GM21367 (cell line): ENCODE data around the gene SHQ1.
A peak's percentile ranks its signal among the peaks of the same experiment; 100 is the strongest.

Source experiments
- ATAC-seq: cut with Tn5 transposase; IDR thresholded peaks from one replicate; pipeline ENCODE4 v1.9.1; 2021; ENCODE audit not compliant: unreplicated experiment

The SHQ1 gene

DNA sequence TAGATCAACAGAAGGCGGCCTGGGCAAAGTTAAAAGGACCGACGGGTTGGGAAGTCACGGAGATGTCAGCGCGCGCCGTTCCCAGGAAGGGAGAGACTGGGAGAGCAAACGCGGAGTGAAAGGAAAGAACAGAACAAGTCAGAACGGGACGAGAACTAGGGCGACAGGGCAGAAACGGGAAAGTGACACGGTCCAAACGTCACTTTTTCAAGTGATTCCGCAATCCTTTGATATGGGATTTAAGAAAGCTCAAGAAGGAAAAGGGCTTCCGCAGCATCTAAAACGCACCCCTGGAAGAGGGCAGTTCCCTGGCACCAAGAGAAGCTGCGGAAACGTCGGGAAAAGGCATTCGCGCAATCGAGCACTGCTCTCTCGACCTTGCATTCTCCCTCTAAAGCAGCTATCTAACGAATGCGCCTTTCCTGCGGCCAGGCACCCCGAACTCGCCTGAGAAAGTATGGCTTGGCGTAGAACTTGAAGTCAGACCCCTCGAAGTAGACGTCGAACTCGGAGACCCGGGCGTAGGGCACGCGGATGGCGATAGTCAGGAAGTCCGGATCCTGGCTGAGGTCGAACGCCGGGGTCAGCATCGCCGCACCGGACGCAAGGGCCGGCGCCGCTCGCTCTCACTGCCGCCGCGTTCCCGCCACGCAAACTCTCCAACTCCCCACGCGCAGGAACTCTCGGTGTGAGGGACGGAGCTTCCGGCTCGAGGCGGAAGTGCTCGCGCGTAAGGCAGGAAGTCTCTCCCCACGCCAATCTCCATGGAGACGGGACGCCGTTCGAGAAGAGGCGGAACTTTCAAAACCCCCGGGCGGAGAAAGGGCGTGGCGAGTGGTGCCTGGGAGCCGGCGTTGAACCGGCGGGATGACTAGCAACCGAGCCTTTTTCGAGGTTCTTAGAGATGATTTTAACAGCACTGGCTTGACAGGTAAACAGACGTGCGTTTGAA lies at the start of gene SHQ1:
TSS of gene SHQ1 (minus strand) at position 695 of the 952 bp plus-strand sequence. CDS start at position 590, 105 bp downstream.
- peak; percentile 81 for ATAC-seq

DNA sequence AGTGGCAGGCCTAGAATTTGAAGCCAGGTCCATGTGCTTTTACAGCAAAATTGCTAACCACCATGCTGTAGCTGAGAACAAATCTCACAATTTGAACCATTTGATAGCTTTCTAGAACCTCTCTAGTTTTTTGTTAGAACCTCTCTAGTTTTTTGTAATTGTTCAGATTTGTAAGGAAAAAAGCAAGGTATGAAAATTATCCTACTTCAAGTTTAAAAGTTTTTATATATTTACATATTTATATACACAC lies 49.4 kb upstream of the SHQ1 start:
- no peak for ATAC-seq

DNA sequence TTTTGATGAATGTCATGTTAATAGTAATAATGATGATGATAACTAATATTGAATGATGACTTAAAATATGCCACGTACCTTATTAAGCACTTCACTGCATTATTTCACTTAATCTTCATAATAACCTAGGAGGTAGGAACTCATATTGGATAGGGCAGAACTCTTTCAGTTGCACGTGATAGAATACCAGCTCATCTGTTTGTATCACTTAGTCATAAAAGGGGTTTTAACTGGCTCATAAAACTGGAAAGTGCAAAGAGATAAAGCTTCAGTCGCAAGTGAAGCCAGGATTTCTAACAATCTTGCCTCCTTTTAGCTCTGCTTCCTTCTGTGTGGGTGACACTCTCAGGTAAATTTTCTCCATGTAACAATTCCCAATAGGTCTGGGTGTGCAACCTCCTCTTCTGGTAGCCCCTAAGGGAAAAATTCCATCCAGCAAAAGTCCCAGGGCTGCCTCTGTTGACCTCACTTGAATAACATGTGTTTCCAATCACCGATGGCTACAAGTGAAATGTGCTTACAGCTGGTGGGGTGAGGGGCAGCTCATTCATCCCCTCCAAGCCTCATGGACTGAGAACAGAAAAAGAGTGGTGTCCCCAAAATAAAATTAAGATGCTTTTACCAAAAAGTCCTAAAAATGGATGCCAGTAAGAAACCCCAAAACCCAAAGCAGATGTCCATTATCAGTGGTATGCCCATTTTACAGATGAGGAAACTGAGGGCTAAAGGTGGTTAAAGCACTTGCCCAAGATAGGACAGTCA lies 48.9 kb upstream of the SHQ1 start:
- ATAC-seq: no peak

DNA sequence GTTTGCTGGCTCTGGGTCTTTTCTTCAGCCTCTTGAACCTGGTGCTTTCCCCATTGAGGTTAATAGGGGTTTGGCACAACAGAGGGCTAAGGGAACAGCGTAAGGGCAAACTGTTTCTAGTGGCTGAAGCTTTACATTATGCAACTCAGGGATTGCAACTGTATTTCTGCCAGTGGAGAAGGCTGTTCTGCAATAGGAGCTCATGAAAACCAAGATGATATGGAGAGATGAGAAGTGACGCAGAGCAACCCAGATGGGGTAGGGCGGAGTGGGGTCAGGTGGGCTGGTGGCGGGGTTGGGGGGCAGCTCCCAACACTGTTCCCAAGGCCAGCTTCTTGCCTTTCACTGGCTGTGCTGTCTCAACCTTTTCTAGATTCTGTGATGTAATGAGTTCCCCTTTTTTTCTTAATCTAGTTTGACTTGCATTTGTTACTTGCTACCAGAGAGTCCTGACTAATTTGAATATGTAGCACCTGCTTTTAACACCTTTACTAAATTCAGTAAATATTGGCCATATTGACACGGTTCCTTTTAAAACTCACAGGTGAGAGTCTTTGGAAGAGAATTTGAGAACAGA lies 46.8 kb upstream of the SHQ1 start:
- no peak for ATAC-seq

DNA sequence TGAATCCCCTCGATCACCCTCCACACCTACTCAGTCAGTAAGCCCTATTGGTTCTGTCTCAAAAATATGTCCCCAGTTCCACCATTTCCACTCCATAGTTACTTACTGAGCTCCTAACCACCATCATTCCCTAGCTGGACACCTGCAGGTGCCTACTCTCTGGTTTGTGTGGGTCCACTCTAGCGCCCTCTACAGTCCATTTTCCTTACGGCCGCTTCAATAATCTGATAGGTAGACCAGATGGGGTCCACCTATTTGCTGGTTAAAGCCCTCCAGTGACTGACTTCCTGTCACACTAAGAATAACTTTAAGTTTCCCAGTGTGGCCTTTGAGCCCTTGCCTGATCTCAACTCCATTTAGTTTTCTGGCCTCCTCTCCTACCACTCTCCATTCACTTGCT lies 44.6 kb upstream of the SHQ1 start:
- ATAC-seq: no peak

DNA sequence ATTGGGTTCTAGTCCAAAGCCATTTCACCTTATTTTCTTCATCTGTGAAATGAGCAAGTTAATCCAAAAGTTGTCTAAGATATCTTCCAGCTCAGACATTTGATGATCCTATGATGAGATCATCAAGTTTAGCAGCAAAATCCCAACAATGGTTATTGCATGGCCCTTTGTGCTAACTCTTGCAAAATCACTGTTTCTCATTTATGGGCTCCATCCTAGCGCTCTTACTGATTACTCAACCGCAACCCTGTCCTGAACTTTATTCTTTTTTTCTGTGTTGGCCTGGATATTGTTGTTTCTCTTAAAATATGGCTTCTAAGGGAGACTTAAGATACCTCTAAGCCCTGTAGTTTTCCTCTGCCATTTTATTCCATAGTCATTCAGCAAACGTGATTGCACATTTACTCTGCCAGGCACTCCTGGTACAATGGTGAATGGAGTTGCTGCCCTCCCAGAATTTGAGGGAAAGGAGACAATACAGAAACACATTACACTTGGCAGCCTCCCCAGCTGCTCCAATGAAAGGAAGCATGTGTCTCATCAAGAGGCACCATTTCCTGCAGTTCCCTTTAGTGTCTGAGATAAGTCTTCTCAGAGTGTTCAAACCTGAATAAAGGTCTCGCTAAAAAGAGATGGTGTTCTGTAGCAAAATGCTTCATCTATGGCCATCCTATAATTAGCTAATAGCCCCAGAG lies 44.0 kb upstream of the SHQ1 start:
- ATAC-seq: no peak

DNA sequence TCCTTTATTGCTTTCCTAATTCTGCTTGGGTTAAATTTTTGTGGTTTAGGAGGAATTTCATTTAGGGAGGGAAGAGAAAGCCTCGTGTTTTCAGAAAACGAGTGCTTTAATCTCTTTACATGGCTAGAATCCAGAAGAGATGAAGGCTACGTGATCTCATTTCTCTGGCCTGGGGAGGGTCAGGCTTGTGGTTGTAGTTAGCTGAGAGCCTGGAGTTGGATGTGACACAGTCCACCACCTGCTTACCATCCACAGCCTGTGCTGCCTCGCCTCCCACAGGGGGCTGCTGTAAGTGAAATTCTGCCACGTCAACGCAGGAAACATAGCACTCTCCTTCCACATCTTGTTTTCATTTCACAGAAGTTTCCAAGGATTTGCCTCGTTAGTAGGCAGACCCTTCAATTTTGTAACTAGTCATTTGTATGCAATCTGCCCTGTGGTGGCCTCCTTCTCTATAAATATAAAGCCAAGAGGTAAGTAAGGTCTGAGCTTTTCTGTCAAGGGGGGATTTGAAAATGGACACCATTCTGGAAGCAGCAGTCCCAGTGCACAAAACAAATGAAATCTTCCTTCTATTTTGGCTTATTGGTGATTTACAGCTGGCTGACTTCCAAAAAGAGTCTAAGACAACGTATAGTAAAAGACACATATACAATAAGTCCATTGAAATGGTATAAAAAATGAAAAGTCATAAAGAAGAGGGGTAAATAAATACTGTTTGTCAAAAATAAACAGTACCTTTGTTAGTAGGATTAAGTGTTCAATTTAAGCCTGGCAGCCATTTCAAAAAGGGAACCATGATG lies 43.0 kb upstream of the SHQ1 start:
- ATAC-seq: no peak

DNA sequence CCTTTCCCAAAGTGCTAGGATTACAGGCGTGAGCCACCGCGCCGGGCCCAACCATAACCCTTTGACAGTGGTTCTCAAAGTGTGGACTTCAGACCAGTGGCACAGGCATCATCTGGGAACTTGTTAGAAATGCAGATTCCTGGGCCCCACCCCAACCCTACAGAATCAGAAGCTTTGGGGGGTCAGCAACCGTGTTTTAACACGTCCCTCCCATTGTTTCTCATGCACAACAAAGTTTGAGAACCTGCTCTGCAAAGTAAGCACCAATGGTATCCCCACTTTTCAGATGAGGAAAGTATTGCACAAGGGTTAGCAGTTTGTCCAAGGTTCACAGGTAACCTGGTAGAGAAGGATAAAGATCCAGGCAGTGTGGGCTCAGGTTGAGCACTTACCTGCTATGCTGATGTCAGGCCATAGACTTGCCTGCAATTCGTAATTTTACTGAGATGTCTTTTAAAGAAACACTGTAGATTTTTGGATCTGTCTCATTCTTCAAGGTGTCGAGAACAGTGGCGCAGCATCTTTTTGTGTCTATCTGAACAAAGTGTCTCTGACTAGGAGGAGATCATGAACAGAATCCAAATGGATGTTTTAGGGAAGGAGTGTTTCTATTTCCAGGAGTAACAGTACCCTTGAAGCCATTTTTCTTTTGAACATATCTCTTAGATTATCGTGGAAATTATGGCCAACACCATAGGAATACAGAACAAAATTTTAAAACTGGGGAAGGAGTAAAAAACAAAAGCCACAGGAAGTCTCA lies 42.1 kb upstream of the SHQ1 start:
- no peak for ATAC-seq

DNA sequence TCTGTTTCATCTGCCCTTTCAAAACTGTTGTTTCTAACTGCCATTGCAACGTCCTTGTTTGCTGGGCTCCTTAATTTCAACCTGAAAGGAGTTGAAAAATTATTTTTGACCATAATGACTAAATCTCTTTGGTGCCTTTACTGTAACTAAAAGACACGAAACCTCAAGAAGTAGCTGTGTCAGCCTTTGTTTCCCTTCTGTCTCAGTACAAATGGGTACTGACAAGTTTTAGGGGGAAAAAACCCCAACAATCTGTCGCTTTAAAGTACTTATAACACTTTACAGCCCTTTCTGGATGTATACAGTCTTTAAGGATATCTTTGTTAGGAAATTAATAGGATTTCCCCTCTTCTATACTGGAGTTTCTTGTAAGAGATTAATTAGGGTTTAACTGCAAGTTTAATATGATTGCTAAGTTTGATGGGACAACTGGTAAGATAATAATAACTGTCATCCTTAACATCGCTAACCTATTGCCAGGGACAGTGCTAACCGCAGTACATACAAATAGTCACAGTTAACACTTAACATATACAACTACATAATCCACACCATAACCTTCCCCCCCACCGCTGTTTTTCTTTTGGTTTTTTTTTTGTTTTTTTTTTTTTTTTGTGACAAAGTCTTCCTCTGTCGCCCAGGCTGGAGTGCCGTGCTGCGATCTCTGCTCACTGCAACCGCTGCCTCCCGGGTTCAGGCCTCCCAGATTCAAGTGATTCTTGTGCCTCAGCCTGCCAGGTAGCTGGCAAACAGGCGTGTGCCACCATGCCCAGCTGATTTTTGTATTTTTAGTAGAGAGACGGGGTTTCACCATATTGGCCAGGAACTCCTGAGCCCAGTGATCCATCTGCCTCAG lies 41.3 kb upstream of the SHQ1 start:
- no peak for ATAC-seq

DNA sequence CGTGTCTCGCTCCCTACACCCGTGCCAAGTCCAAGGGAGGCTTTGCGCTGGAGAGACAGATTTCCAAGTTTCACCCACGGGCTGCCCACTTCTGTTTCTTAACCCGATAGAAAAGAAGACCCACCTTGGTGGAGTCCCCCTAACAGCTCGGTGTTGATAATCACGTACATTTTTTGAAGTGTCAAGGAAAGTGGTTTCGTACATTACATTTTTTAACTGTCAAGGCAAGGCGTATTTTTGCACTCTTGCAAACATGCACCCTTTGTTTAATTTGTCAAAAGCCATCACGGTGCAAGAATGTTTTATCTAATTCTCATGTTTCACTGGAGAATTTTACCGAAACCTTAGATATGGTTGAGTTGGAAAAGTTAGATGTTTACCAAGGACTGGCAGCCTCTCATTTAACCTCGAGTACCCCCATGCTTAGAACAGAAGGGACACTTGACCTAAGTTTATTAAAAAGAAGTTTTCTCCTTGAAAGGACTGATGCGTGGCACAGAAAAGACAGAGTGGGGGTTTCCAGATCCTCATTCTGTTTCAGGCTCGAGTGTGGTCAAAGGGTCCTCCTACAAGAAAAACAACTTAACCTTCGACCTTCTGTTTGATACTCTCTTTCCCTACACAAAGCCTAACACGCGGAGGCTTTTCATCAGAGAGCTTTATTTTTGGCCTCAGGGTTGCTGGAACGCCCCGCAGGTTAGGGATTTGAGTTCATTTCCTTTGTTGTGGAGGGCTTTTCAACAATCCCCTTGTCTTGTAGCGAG lies 40.5 kb upstream of the SHQ1 start:
- no peak for ATAC-seq

DNA sequence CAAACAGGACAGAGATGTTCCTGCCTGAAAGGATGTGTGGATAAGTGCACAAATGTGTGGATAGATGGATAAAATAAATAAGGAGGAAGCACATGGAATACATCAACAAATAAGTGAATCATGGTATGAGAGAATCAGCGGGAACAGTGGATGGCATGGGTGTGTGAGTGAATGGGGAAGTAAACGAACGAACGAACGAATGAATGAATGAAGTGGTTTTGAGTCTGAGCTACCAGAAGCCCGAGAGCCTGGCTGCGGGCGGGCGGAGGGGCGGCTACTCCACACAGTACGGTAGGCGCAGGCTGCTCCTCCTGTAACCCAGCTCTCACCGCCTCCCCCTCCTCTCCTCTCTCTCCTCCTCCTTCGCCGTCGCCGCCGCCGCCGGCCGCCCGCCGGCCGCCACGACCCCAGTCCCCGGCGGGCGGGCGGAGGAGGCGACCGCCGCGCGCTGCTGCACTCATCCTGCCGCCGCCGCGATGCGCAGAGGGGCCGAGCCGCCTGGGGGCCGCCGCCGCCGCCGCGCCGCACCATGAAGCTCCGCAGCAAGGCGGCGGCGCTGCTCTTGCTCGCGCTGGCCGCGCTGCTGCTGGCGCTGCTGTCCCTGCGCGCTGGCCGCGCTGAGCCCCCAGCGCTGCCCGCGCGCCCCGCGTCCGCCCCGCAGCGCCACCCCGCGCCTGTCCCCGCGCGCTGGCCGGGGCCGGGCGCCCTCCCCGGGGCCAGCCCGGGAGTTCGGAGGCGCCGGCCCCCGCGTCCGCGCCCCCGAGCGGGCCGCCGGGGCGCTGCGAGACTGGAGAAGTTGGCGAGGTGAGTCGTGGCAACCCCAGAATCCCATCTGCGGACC lies 39.7 kb upstream of the SHQ1 start, which contains the start of gene GXYLT2:
TSS of gene GXYLT2 (plus strand) at position 342 of the 841 bp plus-strand sequence. CDS start at position 530, 188 bp downstream.
- peak; percentile 81 for ATAC-seq

DNA sequence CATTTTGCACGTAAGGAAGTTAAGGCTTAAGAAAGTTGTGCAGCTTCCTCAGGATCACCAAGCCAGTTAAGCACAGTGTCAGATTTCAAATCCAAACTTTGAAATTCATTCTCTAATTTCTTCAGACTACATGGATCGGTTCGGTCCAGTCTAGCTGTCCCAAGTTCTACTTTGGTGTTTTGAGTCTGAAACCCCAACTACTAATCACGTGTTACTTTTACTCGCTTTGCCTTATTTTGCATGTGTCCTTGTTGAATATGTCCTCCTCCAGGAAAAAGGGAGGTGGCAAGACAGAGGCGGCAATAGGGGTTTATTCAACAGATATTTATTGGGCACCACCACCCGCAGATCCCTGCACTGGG lies 39.1 kb upstream of the SHQ1 start:
- ATAC-seq: no peak

DNA sequence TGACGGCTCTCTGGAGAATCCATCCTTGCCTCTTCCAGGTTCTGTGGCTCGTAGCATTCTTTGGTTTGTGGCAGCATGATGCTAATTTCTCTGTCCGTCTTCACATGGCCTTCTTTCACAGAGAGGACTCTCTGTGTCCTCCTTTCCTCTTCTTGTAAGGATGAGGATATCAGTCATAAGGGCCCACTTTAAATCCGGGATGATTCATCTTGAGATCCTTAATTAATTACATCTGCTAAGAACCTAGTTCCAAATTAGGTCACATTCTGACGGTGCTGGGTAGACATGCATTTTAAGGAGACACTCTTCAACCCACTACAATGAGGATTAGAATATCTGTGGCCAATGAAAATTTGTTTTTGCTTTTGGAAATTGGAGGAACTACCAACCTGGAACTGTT lies 23.9 kb upstream of the SHQ1 start:
- ATAC-seq: no peak

DNA sequence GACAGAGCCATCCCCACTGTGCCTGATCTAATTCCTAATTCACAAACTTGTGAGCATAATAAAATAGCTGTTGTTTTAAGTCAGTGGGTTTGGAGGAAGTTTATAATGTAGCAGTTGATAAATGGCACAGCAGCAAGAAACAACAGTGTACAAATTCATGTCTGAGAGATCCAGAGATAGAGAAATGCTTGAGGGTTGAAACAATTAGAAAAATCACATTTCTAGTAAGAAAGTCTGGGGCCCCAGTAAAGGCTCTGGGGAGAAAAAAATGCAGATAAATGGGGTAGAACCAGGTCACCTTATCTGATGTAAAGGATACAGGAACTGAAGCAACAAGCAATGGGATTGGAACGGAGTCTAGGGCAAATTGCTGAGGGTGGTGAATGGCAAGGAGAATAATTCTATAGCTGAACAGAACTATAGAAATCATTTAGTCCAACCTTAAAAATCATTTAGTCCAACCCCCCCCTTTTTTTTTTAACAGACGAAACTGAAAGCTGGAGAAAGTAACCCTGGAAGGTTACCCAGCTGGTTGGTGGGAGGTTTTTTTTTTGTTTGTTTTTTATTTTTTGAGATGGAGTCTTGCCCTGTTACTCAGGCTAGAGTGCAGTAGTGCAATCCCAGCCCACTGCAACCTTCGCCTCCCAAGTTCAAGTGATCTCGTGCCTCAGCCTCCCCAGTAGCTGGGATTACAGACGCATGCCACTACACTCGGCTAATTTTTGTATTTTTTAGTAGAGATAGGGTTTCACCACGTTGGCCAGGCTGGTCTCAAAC lies 14.3 kb upstream of the SHQ1 start:
- no peak for ATAC-seq

DNA sequence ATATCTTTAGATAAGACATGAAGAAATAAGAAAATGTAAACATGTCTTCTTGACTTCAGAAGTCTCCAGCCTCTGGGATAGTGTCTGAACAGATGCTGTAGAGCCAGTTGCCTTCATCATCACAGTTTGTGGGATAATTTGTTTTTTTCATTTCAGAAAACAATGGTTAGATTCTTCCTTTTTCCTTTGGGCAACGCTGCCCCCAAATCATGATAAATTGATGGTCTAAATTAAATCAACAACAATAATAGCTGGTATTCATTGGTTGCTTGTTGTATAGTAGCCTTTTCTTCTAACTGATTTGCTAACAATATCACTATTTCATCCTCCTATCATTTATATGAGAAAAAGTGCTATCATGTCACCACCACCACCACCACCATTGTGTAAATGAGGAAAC lies 12.6 kb upstream of the SHQ1 start:
- ATAC-seq: no peak

DNA sequence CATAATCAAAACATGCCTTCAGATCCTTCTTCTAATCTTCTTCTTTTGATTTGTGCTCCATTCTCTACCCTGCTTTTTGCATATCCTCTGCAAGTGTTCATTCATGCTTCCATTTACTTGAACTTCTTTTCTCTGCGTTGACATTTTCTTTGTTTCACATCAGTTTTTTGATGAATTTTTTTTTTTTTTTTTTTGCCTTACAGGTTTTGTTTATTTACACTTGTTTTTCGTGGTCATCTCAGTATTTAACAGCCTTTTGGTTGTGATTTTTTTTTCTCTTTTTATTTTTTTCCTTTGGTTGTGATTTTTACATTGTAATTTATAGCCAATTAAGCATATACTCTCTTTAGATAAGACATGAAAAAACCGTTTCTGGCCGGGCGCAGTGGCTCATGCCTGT lies 11.8 kb upstream of the SHQ1 start:
- no peak for ATAC-seq

DNA sequence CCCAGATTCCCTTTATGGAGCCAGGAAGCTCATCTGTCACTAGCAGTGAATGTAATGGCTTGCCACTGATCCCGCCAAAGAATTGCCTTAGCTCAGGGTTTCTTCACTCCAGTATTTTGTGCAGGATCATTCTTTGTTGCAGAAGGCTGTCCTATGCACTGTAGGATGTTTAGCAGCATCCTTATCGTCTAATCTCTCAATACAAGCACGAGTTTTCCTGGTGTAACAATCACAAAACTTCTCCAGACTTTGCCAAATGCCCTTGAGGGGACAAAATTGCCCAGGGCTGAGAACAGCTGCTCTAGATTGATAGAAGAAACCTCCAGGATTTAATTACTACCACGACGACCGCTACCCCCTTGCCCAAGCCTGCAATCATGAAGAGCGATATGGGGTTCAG lies 6.8 kb upstream of the SHQ1 start:
- no peak for ATAC-seq
